ENCODE data around the gene DSCAM.
"Not testable (repeated sequence)": the region's sequence is repeated elsewhere in the genome, so short reads cannot be mapped to it uniquely, and the experiment has no call there.

Gene DSCAM, protein sequence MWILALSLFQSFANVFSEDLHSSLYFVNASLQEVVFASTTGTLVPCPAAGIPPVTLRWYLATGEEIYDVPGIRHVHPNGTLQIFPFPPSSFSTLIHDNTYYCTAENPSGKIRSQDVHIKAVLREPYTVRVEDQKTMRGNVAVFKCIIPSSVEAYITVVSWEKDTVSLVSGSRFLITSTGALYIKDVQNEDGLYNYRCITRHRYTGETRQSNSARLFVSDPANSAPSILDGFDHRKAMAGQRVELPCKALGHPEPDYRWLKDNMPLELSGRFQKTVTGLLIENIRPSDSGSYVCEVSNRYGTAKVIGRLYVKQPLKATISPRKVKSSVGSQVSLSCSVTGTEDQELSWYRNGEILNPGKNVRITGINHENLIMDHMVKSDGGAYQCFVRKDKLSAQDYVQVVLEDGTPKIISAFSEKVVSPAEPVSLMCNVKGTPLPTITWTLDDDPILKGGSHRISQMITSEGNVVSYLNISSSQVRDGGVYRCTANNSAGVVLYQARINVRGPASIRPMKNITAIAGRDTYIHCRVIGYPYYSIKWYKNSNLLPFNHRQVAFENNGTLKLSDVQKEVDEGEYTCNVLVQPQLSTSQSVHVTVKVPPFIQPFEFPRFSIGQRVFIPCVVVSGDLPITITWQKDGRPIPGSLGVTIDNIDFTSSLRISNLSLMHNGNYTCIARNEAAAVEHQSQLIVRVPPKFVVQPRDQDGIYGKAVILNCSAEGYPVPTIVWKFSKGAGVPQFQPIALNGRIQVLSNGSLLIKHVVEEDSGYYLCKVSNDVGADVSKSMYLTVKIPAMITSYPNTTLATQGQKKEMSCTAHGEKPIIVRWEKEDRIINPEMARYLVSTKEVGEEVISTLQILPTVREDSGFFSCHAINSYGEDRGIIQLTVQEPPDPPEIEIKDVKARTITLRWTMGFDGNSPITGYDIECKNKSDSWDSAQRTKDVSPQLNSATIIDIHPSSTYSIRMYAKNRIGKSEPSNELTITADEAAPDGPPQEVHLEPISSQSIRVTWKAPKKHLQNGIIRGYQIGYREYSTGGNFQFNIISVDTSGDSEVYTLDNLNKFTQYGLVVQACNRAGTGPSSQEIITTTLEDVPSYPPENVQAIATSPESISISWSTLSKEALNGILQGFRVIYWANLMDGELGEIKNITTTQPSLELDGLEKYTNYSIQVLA (N-terminal part only)

DNA sequence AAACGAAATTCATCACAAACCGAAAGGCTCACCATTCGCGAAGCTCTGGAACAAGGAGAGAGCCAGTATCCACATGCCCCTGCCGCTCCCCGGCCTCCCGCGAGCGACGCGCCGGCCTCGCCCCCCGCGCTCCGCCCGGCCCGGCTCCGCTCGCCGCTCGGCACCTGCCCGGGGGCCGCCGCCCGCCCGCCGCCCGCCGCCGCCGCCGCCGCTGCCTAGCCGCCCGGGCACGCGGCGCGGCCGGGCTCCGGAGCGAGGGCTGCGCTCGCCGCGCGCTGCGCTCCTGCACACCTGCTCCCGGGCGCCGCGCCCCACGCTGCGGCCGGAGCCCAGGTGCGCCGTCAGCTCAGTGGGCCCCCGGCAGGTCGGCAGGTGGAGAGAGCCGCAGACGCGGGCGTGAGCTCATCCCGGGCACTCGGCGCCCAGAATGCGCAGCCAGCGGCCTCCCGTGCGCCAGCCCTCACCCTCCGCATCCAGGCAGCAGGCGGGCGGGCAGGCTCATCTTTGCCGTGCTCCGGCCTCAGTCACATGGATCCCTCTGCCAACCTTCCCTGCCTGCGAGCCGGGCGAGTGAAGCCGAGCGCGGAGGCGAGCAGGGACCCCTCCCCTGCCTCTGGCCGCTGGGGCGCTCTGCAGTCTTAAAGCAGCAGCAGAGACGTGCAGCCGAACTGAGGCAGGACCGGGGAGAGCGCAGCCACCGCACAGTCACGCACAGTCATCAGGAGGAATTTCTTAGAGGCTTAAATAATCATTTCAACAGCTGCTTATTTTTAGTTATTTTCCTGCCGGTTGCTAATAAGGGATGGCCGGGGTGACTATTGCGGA lies at the start of gene DSCAM:
DSCAM (minus strand) TSS at position 572 of the 825 bp plus-strand sequence; CDS start at position 75, 497 bp downstream.
- DNase-seq (ENCODE audit: low read depth): peak; percentile 18

DNA sequence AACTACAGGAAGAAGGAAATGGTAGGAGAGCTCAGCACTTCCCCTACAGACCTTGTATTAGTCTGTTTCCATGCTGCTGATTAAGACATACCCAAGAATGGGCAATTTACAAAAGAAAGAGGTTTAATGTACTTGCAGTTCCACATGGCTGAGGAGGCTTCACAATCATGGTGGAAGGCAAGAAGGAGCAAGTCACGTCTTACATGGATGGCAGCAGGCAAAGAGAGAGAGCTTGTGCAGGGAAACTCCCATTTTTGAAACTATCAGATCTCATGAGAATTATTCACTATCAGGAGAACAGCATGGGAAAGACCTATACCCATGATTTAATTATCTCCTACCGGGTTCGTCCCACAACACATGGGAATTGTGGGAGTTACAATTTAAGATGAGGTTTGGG lies 48.7 kb upstream of the DSCAM start:
- DNase-seq (ENCODE audit: low read depth): not testable (repeated sequence)

DNA sequence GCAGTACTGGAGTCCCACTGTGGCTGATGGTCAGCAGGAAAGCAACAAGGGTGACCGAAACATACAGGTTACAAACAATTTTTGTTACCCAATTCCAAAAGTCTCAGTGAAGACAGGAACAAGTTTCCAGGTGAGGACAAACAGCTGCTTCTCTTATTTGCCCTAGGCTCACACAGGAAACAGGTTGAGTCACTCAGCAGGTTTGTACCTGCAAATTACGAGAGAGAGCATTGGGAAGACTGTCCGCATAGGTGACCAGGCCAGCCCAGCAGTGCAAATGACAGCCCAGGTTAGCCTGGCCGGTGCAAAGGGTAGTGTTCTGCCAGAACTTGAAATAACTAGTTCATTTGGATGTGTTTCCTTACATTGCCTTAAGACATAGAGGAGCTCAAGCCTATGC lies 40.0 kb upstream of the DSCAM start:
- no peak for DNase-seq (ENCODE audit: low read depth)

DNA sequence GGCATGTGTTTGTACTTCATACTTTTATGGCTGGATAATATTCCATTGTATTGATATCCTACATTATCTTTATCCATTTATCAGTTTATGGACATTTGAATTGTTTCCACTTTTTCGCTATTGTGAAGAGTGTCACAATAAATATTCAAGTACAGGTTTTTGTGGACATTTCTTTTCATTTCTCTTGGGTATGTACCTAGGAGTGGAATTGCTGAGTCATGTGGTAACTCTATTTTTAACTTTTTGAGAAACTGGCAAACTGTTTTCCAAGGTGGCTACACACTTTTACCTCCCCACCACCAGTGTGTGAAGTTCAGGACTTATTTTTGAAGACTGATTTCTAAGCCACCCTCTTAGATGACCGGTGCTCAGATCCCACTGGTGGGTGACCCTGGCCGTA lies 39.0 kb upstream of the DSCAM start:
- no peak for DNase-seq (ENCODE audit: low read depth)

DNA sequence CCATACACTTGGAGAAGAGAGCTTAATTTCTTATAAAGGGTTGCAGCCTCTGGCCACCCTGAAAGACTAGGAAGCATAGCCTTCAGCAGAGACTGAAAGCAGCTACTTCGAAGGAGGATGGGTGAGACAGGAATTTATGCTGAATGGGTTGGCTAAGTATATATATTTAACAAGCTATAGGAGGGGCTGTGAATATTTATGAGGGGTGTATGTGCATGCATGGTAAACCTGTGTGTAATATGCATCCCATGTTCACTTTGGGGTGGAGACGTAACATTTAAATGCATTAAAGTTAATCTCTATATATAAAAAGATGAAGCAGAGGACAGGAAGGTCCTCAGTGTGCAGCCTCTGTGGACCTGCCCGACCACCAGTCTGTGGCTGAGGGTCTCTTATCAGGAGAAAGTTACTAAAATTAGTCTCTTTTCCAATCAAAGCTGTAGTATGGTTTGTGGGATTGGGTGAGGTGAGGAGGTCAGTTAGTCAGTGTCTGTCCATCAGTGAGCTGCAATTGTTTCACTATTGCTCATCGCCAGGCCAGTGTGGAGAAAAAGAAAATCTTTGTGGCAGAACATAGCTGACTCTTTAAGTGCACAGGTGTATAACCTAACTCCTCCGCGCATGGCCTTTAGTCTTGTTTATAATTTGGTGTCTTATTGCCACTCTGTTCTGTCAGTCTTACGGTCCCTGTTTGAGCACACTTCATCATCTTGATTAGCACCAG lies 35.4 kb upstream of the DSCAM start:
- peak; percentile 0 for DNase-seq (ENCODE audit: low read depth)

DNA sequence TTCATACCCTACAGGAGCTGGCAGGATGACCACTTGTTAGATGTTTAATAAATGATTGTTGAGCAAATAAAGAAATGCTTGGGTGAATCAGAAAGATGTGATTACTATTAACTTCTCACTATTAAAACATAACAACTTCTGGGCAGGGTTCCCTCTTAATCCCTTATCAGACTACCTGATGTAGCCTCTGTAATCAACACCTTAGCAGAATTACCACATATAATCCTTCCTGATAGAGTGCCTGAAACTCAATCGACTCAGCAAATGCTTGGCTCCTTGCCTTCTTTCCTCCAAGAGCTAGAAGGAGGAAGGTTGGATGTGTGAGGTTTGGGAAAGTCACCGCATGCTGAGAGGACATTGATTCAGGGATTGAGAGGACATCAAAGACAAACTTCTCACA lies 34.8 kb upstream of the DSCAM start:
- DNase-seq (ENCODE audit: low read depth): no peak

DNA sequence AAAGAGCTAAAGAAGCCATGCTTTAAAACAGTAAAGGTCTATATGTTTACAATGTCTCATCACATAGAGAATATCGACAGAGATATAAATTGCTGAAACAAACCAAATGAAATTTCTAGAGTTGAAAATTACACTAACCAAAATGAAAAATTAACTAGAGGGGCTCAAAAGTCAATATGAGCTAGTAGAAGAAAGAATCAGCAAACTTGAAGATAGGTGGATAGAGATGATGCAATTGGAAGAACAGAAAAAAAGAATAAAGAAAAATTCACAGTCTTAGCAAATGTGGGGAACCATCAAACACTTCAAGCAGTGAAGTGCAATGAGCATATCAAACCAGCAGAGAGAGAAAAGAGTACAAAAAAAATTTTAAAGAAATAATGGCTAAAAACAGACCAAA lies 24.1 kb upstream of the DSCAM start:
- DNase-seq (ENCODE audit: low read depth): no peak

DNA sequence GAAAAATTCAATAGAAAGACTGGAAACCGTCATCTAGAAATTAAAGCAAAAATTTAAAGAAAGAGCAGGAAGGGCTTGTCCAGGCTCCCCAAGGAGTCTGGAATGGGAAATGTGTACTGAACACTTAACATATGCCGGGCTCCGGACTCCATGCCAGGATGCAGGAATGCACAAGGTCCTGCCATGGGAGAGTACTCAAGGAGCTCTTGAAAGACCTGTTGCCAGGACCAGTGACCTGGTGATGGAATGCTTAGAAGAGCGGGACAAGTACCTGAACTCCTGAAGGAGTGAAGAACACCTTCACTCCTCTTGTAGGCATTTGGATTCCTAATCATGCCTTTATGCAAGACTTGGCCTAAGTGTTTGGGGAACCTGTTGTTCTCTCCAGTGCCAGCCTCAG lies 16.9 kb upstream of the DSCAM start:
- DNase-seq (ENCODE audit: low read depth): no peak

DNA sequence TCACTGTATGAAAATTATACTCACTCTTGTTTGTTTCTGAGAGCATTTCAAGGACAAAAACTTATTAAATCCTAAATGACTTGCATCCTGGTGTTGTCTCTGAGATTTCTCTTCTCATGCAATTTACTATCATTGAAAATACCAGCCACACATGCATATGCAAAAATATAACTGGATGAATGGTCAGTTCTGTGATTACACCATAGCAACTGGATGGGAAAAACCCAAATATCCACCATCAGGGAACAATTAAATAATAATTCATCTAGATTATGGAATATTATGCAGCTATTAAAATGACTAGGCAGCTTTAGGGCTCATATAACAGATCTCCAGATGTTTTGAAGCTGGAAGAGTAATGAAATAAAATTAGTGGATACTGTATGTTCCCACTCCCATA lies 11.6 kb upstream of the DSCAM start:
- no peak for DNase-seq (ENCODE audit: low read depth)

DNA sequence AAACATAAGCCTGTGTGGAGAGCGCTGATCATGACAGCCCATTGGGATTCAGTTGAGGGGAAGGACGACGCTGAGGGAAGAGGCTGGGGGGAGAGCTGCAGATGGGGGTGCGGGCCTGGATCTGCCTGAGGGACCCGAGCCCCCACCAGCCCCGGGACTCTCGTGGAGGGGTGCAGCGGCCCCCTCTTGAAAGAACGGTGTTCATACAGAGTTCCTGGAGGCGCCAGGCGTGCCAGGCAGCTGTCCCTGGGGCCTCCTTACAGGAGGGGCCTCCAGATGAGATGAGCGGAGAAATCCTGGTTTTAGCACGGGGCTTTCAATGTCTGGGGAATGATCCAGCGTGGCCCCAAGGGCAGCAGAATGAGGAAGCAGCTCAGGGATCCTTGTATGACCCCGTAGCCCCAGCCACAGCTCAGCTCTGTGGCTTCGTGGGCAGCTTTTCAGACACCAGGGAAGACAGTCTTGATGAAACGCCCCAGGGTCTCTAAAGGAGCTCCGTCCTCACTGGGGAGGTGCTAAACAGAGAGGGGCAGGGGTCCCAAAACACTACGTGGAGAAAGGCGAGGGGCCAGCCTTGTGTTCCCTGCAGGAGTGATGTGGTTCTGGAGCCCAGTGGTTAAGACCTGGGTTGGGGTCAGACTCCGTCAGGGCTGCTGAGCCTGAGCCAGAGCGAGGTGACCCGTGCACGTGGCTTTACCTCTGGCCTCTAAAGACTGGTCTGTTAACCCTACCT lies 7.2 kb upstream of the DSCAM start:
- no peak for DNase-seq (ENCODE audit: low read depth)

DNA sequence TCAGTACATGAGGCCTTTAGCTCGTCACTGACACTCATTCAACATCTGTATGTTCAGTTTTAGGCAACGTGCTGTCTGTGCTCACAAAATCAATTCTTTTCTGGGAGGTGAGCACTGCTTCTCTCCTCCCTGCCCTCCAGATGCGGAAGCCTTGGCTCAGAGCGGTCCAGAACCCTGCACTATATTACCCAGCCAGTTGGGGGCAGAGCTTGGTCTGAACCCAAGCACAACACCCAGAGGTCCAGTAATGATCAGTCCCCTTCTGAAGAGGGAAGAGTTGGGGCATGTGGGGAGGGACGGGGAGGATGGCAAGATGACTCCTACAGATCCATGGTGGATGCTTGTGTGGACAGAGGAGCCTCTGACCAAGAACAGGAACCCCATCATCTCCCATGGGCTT lies 5.6 kb upstream of the DSCAM start:
- DNase-seq (ENCODE audit: low read depth): no peak

DNA sequence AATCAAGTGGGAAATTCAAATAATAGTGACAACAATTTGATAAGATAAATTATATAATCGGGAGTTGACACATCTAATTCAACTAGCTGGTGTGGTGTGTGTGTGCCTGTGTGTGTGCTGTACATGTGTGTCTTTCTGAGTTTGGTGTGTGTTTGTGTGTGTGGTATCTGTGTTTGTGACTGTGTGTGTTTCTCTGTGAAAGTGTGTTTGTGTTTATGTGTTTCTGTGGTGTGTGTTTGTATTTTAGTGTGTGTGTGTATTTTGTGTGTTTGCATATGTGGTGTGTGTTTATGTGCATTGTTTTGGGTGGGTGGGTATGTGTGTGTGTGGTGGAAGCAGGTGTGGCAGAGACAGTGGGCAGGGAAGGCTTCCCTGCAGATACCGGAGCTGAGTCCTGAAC lies 4.8 kb upstream of the DSCAM start:
- no peak for DNase-seq (ENCODE audit: low read depth)

DNA sequence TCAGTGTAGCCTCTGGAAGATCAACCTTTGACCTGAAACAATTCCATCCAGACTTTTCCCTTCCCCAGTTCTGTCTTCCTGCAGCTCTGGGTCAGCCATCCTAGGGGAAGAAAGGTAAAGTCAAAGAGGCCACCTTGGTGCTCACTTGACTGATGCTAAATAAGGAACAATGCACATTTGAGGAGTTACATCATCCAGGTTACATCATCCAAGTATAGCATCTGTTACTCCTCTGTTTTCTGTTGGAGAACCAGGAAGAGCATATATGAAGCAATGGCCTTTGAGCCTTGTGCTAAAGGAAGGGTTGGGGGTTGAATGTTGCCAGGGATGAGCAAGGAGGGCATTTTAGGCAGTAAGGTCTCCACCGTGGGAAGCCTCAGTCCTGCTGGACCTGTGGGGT lies 3.1 kb upstream of the DSCAM start:
- no peak for DNase-seq (ENCODE audit: low read depth)

DNA sequence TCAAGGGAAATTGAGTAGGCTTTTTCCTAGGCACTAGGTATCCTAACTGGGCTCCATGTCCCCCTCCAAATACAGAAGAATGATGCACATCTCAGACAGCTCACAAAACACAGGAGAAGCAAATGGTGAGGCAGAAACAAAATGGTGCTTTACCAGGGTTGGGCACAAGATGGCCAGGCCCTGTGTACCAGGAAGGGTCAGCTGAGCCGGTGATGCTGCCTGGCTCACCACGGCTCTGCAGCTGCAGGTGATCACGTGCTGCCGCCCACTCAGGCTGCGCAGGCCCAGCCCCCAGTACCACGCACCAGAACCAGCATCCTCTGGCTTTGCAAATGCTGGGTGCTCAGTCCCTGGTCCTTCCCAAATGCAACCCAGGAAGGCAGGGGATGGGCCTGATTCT lies 993 bp upstream of the DSCAM start:
- DNase-seq (ENCODE audit: low read depth): no peak

DNA sequence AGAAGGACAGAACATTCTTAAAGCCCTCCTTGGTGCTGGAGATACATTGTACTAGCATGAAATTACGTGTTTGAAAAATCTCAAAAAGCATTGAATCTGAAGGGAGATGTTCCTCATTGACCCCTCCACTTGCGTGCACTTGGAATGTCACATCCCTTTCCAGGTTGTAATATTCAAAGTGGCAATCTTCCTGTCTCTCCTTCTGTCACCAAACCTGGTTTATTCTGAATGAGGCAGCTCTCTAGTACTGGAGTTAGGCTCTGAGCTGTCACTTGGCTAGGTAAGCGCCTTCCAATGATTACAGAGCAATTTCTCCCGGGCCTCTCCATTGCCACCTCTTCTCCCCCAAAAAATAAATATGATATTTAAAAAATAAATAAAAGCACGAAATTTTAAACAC lies 855 bp downstream of the DSCAM start:
- DNase-seq (ENCODE audit: low read depth): peak; percentile 6

DNA sequence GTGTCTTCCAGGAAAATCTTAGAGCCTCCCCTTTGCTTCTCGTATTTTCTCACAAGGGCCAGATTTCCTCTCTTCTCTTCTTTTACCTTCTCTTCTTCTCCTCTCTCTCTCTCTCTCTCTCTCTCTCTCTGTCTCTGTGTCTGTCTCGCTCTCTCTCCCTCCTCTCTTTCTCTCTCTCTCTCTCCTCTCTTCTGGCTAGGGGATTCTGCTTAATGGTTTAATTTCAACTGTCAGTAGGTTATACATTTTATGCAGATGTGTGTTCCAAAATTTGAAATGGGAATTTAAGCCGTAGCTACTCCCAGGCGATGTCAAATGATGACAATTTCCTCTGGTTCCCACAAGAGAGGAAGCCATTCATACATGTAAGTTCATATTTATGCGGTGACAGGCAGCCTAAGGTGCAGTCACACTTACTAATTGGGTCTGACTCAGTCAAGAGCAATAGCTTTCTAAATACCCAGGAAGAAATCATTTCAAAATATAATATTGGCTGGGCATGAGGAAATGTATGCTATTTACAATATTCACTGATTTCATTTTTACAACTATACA lies 1.4 kb downstream of the DSCAM start:
- DNase-seq (ENCODE audit: low read depth): peak; percentile 55

DNA sequence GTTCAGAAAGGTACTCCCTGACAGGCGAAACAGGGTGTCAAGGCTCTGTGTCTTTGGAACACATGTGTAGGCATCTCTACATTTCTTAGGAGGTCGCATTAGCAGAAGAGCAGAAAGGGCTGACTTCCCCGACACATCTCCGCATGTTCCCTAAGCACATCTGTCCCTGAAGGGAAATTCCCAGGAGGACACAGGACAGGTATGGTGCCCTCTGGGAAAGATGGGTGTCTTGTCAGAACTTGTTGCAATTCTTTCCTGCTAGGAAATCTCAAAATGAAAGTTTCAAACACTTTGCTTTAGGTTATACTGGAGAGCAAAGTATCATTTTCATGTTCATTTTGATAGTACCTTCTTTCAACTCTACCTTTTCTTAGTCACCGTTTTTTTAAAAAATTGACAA lies 2.0 kb downstream of the DSCAM start:
- DNase-seq (ENCODE audit: low read depth): no peak

DNA sequence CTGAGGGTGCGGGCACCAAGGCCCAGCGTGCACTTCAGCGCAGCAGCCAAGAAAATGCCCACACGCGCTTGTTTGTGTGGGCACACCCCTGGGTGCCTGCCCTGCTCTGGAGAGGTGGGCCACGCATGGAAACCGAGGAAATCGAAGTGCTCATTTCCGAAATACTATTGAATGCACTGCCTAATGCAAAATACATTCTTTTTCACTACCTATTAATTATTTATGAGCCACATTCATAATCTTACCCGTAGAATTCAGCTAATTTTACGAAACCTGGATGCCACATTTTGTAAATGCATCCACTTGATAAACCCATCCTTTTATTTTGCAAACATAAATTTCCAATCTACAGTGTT lies 4.8 kb downstream of the DSCAM start:
- DNase-seq (ENCODE audit: low read depth): no peak

DNA sequence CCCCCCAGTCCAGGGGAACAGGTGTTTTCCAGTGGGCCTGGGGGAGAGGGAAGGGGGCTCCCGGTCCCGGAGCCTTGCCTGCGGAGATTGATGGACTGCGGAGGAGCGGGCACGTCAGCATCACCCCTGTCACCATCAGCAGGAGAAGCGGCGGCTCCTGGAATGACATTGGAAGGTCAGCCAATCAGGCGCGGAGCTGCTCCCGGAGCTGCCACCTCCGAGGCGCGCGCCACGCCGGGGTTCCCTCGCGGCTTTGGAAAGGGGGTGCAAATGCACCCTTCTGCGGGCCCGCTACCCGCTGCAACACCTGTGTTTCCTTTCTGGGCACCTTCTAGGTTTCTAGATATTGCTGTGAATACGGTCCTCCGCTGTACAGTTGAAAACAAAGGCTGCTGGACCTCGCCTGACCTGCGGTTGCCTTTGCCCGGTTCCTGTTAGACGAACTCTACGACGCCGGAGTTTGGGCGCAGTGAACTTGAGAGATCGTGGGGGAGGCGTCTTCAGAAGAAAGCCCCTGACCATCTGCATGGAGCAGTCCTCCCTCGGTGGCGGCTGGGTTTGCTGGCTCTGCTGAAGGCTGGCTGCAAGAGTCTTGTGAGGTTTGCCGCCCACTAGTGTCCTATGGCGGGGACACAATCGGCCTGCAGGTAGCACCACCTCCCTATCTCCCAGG lies 5.3 kb downstream of the DSCAM start:
- peak; percentile 3 for DNase-seq (ENCODE audit: low read depth)

All from ELR (cell line).